Measurements from ENCODE around the gene ZSWIM5. TPM values are rescaled to one million over a fixed set of nuclear protein-coding genes. Genes with fewer than 3 reads are reported as not detected.
"Not testable (repeated sequence)": the region's sequence is repeated elsewhere in the genome, so short reads cannot be mapped to it uniquely, and the experiment has no call there.

ZSWIM5 gene
- polyA plus RNA-seq, 10 donors: 0.50 to 0.82 (median 0.59) TPM

- DNase-seq: peak; percentile 19 to 68 (median 49)
Observed at GRCh38 chr1:45205011-45205909, 1.1 kb downstream of the ZSWIM5 start.

GRCh38 chr1:45200906-45201500 lies 5.4 kb downstream of the ZSWIM5 start:
- DNase-seq: no peak

GRCh38 chr1:45200435-45200834 lies 6.0 kb downstream of the ZSWIM5 start:
- DNase-seq: no peak

- DNase-seq: no peak
Observed at GRCh38 chr1:45198185-45198584, 8.2 kb downstream of the ZSWIM5 start.

- no peak for DNase-seq
Observed at GRCh38 chr1:45196863-45197262, 9.5 kb downstream of the ZSWIM5 start.

- DNase-seq: no peak
Observed at GRCh38 chr1:45191418-45191783, 15.0 kb downstream of the ZSWIM5 start.

- DNase-seq: no peak
Observed at GRCh38 chr1:45187725-45188124, 18.7 kb downstream of the ZSWIM5 start.

- not testable (repeated sequence) for DNase-seq
Observed at GRCh38 chr1:45179918-45180519, 26.4 kb downstream of the ZSWIM5 start.

- no peak for DNase-seq
Observed at GRCh38 chr1:45177452-45177851, 29.0 kb downstream of the ZSWIM5 start.

GRCh38 chr1:45172764-45173163 lies 33.6 kb downstream of the ZSWIM5 start:
- DNase-seq: no peak

- no peak for DNase-seq
Observed at GRCh38 chr1:45172005-45172404, 34.4 kb downstream of the ZSWIM5 start.

GRCh38 chr1:45171575-45171974 lies 34.8 kb downstream of the ZSWIM5 start:
- no peak for DNase-seq

- no peak for DNase-seq
Observed at GRCh38 chr1:45170151-45170742, 36.2 kb downstream of the ZSWIM5 start.

GRCh38 chr1:45167947-45168346 lies 38.5 kb downstream of the ZSWIM5 start:
- DNase-seq: not testable (repeated sequence)

- not testable (repeated sequence) for DNase-seq
Observed at GRCh38 chr1:45164307-45164706, 42.1 kb downstream of the ZSWIM5 start.

GRCh38 chr1:45163111-45163510 lies 43.3 kb downstream of the ZSWIM5 start:
- not testable (repeated sequence) for DNase-seq

GRCh38 chr1:45162041-45163035 lies 44.1 kb downstream of the ZSWIM5 start:
- DNase-seq: not testable (repeated sequence)

GRCh38 chr1:45155957-45156356 lies 50.4 kb downstream of the ZSWIM5 start:
- no peak for DNase-seq

GRCh38 chr1:45155423-45155822 lies 51.0 kb downstream of the ZSWIM5 start:
- DNase-seq: no peak

- no peak for DNase-seq
Observed at GRCh38 chr1:45152126-45152525, 54.3 kb downstream of the ZSWIM5 start.

GRCh38 chr1:45148209-45148825 lies 58.1 kb downstream of the ZSWIM5 start:
- DNase-seq: no peak
